Calu3 (cell line): ENCODE results near the gene ZNF536. TPM values are rescaled to one million over a fixed set of nuclear protein-coding genes. Genes with fewer than 3 reads are reported as not detected.

ENCODE experiments used
- BruUV-seq: library from RNA; stranded (reverse); fragments of 400-500 nt; replicated peaks from 2 replicates; lab custom pipeline; 2021; lab: Mats Ljungman, UMichigan
- CTCF ChIA-PET: fragments of 300-600 bp; sonication (Branson Sonifier 250); formaldehyde crosslinking; loops from one replicate; lab custom pipeline; 2022; ENCODE audit warnings: antibody characterized with exemption; lab: Charles Lee
- DNase-seq: peaks from one replicate; pipeline ENCODE4 v3.0.0; 2022
- H3K27ac Mint-ChIP-seq: one replicate; pipeline ENCODE4 v1.8.0; 2022; ENCODE audit warnings: mixed read lengths; ENCODE audit not compliant: unreplicated experiment
- H3K27me3 Mint-ChIP-seq: one replicate; pipeline ENCODE4 v1.8.0; 2022; ENCODE audit warnings: mixed read lengths; ENCODE audit not compliant: unreplicated experiment
- H3K36me3 Mint-ChIP-seq: one replicate; pipeline ENCODE4 v1.8.0; 2022; ENCODE audit warnings: mild to moderate bottlenecking, moderate library complexity, mixed read lengths; ENCODE audit not compliant: insufficient read depth, unreplicated experiment
- H3K4me1 Mint-ChIP-seq: one replicate; pipeline ENCODE4 v1.8.0; 2022; ENCODE audit warnings: mild to moderate bottlenecking, low read depth, mixed read lengths; ENCODE audit not compliant: unreplicated experiment
- H3K4me3 Mint-ChIP-seq: one replicate; pipeline ENCODE4 v1.8.0; 2022; ENCODE audit warnings: mild to moderate bottlenecking, low read depth, moderate library complexity, mixed read lengths; ENCODE audit not compliant: unreplicated experiment
- H3K9me3 Mint-ChIP-seq: one replicate; pipeline ENCODE4 v1.8.0; 2022; ENCODE audit warnings: low read depth, mixed read lengths; ENCODE audit not compliant: unreplicated experiment
- CTCF ChIP-seq: fragments of 200-600 bp; IDR thresholded peaks from one replicate; pipeline ENCODE4 v1.8.0; 2022; ENCODE audit warnings: antibody characterized with exemption; ENCODE audit not compliant: unreplicated experiment
- intact Hi-C: fragments of 100-400 bp; cut with micrococcal nuclease; formaldehyde crosslinking; loops from one replicate; pipeline ENCODE4 v1.10.0; 2022; ENCODE audit not compliant: unreplicated experiment
- total RNA-seq: library from RNA; stranded (reverse); gene quantifications from 2 replicates; pipeline ENCODE4 v1.2.3, GENCODE V29; 2022

Gene ZNF536
- total RNA-seq, 1 experiment from 2014 or later, result not detected

DNA sequence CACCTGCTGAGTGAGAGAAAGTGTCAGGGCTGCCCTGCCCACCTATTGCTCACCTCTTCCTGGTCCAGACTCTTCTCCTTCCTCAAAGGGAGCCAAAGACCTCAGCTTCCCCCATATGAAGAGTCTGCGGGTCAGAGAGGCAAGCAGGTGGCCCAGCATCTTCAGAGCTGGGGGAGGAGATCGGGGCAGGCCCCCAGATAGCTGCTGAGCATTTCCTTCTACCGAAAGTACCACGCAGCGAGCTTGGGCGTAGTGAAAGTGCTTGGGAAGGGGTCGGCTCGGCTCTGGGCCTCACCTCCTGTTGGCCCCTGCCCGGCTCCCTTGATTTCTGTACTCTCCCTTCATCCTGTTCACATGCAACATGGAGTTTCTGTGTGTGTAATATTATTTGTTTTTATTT lies 12.2 kb upstream of the ZNF536 start:
- intact Hi-C loops, result no loop called here
- no peak overlapping the region for H3K27ac Mint-ChIP-seq
- TF ChIP-seq CTCF, result no peak
- H3K4me1 Mint-ChIP-seq, result no peaks in the 10 kb centered on the region
- H3K4me3 Mint-ChIP-seq, result no peak overlapping the region
- H3K9me3 Mint-ChIP-seq, result peaks cover 8% of the 10 kb centered on the region
- DNase-seq, result no peak
- no peaks in the 10 kb centered on the region for H3K27me3 Mint-ChIP-seq
- H3K36me3 Mint-ChIP-seq, result no peaks in the 10 kb centered on the region
- CTCF ChIA-PET, result no interaction called here
- no TSS peak for BruUV-seq

GRCh38 chr19:30360376-30361106 lies 11.6 kb upstream of the ZNF536 start:
- intact Hi-C loops, result no loop called here
- Mint-ChIP-seq H3K36me3 (no peaks in the 10 kb centered on the region), H3K27ac (no peak overlapping the region), H3K9me3 (peaks cover 8% of the 10 kb centered on the region), H3K4me3 (no peak overlapping the region), H3K27me3 (no peaks in the 10 kb centered on the region), H3K4me1 (no peaks in the 10 kb centered on the region)
- CTCF ChIA-PET, result no interaction called here
- no peak for TF ChIP-seq CTCF
- DNase-seq, result no peak
- no TSS peak for BruUV-seq

- no peaks in the 10 kb centered on the region for H3K27me3 Mint-ChIP-seq
- intact Hi-C loops, result no loop called here
- no peak for TF ChIP-seq CTCF
- H3K4me3 Mint-ChIP-seq, result no peak overlapping the region
- no TSS peak for BruUV-seq
- no peaks in the 10 kb centered on the region for H3K4me1 Mint-ChIP-seq
- no peak for DNase-seq
- no peak overlapping the region for H3K27ac Mint-ChIP-seq
- H3K36me3 Mint-ChIP-seq, result no peaks in the 10 kb centered on the region
- H3K9me3 Mint-ChIP-seq, result peaks cover 8% of the 10 kb centered on the region
- CTCF ChIA-PET, result no interaction called here
Observed at GRCh38 chr19:30361107-30361447, 11.1 kb upstream of the ZNF536 start.

DNA sequence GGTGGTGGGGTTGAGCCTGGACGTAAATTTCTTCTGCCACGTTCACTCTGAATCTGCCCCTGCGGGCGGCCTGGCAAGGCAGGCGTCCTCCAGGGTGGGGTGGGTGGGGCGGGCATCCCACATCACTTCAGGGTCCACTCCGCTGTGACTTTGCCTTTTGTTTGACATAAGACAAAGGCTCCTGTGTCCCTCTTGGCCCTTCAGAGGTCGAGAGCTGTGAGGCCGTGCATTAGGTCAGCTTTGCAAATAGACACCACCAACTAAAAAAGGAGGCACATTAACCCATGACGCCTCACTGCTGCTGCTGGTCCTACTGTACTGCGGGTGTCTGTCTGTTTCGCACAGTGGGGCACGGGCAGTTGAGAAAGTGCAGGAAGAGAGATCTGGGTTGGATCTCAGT lies 10.5 kb upstream of the ZNF536 start:
- Mint-ChIP-seq H3K27me3 (no peaks in the 10 kb centered on the region), H3K9me3 (peaks cover 13% of the 10 kb centered on the region), H3K27ac (no peak overlapping the region), H3K36me3 (no peaks in the 10 kb centered on the region), H3K4me1 (no peaks in the 10 kb centered on the region), H3K4me3 (no peak overlapping the region)
- BruUV-seq, result no TSS peak
- intact Hi-C loops, result no loop called here
- no peak for TF ChIP-seq CTCF
- CTCF ChIA-PET, result no interaction called here
- DNase-seq, result no peak
